Activated naive CD8-positive, alpha-beta T cell treated with anti-CD3 and anti-CD28 coated beads for 36 hours (primary cell): Measurements from ENCODE around the gene AHNAK2. TPM values are rescaled to one million over a fixed set of nuclear protein-coding genes. Genes with fewer than 3 reads are reported as not detected.
A peak's percentile ranks its signal among the peaks of the same experiment; 100 is the strongest.

Experiments used
- DNase-seq: peaks from one replicate; pipeline ENCODE4 v3.0.0; 2021
- H3K27ac Mint-ChIP-seq: one replicate; pipeline ENCODE4 v1.8.0; 2022; ENCODE audit warnings: mild to moderate bottlenecking, moderate library complexity, mixed read lengths
- H3K27me3 Mint-ChIP-seq: one replicate; pipeline ENCODE4 v1.8.0; 2022; ENCODE audit warnings: mild to moderate bottlenecking, mixed read lengths
- H3K36me3 Mint-ChIP-seq: one replicate; pipeline ENCODE4 v1.8.0; 2021; ENCODE audit warnings: mild to moderate bottlenecking, mixed read lengths
- H3K4me1 Mint-ChIP-seq: one replicate; pipeline ENCODE4 v1.8.0; 2021; ENCODE audit warnings: mixed read lengths
- H3K4me3 Mint-ChIP-seq: one replicate; pipeline ENCODE4 v1.8.0; 2022; ENCODE audit warnings: mild to moderate bottlenecking, moderate library complexity, mixed read lengths
- H3K9me3 Mint-ChIP-seq: one replicate; pipeline ENCODE4 v1.8.0; 2022; ENCODE audit warnings: mixed read lengths
- total RNA-seq, 2 experiments: library from RNA; stranded (reverse); gene quantifications; one replicate each; pipeline ENCODE4 v1.2.3, GENCODE V29; 2021

Gene AHNAK2
- total RNA-seq, 2 experiments from 2014 or later: 0.02 TPM; not detected in 1

- H3K9me3 Mint-ChIP-seq: no peaks in the 10 kb centered on the region
- no peak overlapping the region for H3K4me3 Mint-ChIP-seq
- H3K4me1 Mint-ChIP-seq: peaks cover 52% of the 10 kb centered on the region
- H3K36me3 Mint-ChIP-seq: peaks cover 49% of the 10 kb centered on the region
- H3K27me3 Mint-ChIP-seq: no peaks in the 10 kb centered on the region
- DNase-seq: no peak
- H3K27ac Mint-ChIP-seq: no peak overlapping the region
Measured at GRCh38 chr14:105015905-105016304, 37.7 kb upstream of the AHNAK2 start.

DNA sequence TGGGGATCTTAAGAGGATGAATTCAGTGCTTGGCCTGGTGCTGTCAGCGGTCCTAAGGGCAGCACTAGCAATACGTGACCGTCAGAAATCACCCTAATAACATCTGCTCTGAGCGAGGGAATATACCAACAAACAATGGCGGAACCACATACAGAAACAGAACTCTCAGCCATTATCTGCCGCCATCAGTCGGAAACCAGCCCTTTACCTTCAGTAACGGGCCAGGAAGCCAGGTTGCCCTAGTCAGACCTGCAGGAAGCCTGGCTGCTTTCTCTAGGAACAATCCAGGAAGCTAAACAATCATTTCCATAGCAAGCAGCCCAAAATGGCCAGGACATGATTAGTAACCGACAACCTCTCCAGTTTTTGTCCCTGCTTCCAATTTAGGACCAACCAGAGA, 37.1 kb upstream of the AHNAK2 start:
- no peak for DNase-seq
- Mint-ChIP-seq H3K4me1 (peaks cover 52% of the 10 kb centered on the region), H3K27ac (no peak overlapping the region), H3K4me3 (no peak overlapping the region), H3K9me3 (no peaks in the 10 kb centered on the region), H3K27me3 (no peaks in the 10 kb centered on the region), H3K36me3 (peaks cover 51% of the 10 kb centered on the region)

- no peak overlapping the region for H3K27ac Mint-ChIP-seq
- H3K4me1 Mint-ChIP-seq: peaks cover 48% of the 10 kb centered on the region
- no peaks in the 10 kb centered on the region for H3K9me3 Mint-ChIP-seq
- H3K36me3 Mint-ChIP-seq: peaks cover 45% of the 10 kb centered on the region
- no peak overlapping the region for H3K4me3 Mint-ChIP-seq
- no peak for DNase-seq
- no peaks in the 10 kb centered on the region for H3K27me3 Mint-ChIP-seq
Measured at GRCh38 chr14:105014631-105015030, 36.5 kb upstream of the AHNAK2 start.

DNA sequence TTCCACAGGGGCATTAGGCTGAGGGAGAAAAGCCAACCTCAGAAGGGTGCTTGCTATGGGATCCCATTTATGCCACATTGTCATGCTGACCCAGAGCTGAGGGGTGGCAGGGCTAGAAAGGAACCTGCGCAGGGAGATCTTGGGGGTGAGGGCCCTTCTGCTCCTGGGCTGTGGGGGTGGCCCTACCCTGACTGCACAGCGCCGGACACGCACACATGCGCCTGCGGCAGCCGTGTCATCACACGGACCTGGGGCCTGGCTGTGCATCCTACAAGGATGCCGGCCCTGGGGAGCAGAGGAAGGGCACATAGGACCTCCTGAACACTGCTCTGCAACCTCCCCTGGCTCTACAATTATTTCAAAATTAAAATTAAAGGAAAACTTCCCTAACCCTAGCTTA, 35.9 kb upstream of the AHNAK2 start:
- DNase-seq: no peak
- H3K27me3 Mint-ChIP-seq: no peaks in the 10 kb centered on the region
- H3K27ac Mint-ChIP-seq: peak overlapping the region; percentile 49
- no peaks in the 10 kb centered on the region for H3K9me3 Mint-ChIP-seq
- H3K36me3 Mint-ChIP-seq: peaks cover 39% of the 10 kb centered on the region
- H3K4me3 Mint-ChIP-seq: no peak overlapping the region
- H3K4me1 Mint-ChIP-seq: peaks cover 44% of the 10 kb centered on the region

- Mint-ChIP-seq H3K27ac (no peak overlapping the region), H3K27me3 (no peaks in the 10 kb centered on the region), H3K4me3 (no peak overlapping the region), H3K4me1 (peaks cover 38% of the 10 kb centered on the region), H3K9me3 (no peaks in the 10 kb centered on the region), H3K36me3 (peaks cover 32% of the 10 kb centered on the region)
- no peak for DNase-seq
Measured at GRCh38 chr14:105013150-105013785, 35.1 kb upstream of the AHNAK2 start.

DNA sequence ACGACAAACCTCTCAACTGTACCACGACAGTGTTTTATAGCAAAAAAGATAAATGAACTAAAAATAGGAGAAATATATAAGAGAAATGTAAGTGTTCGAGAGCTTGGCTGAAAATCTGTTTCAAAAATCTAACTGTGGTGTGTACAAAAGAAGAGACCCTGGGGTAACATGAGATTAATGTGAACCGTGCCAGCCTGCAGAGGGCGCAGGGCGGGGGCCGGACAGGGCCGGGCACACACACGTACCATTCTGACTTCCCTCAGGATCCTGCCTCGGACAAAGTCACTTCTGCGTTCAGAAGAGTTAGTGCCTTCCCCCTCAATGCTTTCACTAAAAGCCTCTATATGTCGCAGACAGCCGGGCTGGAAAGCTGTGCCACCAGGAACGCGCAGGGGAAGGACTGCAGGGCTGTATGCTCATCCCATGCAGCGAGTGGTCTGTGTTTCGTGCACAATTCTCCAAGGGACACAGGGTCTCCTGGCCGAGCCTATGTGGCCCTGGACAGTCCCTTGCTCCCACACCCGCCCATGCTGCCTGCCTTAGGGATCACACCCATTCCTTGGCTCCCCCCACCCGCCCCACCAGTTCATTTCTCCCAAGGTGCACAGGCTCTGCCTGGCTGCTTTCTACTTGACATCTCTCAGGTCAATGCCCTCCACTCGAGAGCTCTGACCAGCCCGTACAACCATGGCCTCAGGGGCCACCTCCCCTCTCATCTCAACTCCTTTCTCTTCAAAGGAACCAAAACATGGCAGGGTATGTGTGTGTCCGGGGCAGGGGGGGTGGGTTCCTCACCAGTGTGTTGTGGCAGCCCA, 34.2 kb upstream of the AHNAK2 start:
- Mint-ChIP-seq H3K9me3 (no peaks in the 10 kb centered on the region), H3K36me3 (peaks cover 24% of the 10 kb centered on the region), H3K4me3 (no peak overlapping the region), H3K27ac (no peak overlapping the region), H3K27me3 (no peaks in the 10 kb centered on the region), H3K4me1 (peaks cover 32% of the 10 kb centered on the region)
- no peak for DNase-seq

GRCh38 chr14:105011312-105011990, 33.3 kb upstream of the AHNAK2 start:
- peaks cover 18% of the 10 kb centered on the region for H3K36me3 Mint-ChIP-seq
- H3K9me3 Mint-ChIP-seq: no peaks in the 10 kb centered on the region
- no peak overlapping the region for H3K27ac Mint-ChIP-seq
- no peaks in the 10 kb centered on the region for H3K27me3 Mint-ChIP-seq
- H3K4me3 Mint-ChIP-seq: no peak overlapping the region
- peaks cover 26% of the 10 kb centered on the region for H3K4me1 Mint-ChIP-seq
- no peak for DNase-seq

- H3K9me3 Mint-ChIP-seq: no peaks in the 10 kb centered on the region
- peaks cover 14% of the 10 kb centered on the region for H3K36me3 Mint-ChIP-seq
- peaks cover 20% of the 10 kb centered on the region for H3K4me1 Mint-ChIP-seq
- H3K27me3 Mint-ChIP-seq: no peaks in the 10 kb centered on the region
- no peak overlapping the region for H3K4me3 Mint-ChIP-seq
- DNase-seq: no peak
- H3K27ac Mint-ChIP-seq: no peak overlapping the region
Measured at GRCh38 chr14:105010891-105011291, 32.7 kb upstream of the AHNAK2 start.

DNA sequence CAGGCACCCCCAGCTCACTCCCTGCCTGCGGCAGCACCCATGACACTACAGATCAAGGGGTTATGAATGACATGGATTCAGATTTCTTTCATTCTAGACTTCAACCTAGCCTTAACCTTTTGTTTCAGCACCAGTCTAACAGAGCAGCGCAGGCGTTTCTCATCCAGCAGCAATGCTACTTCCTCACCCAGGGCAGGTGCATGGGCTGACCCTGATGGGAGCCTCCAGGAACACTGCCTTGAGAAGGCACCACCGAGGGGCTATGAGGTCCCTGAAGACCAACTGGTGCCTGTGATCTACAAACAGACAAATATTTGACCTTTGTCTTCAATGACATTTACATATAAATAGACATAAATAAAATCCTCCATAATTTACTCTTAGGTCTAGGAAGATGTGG, 31.9 kb upstream of the AHNAK2 start:
- Mint-ChIP-seq H3K27me3 (no peaks in the 10 kb centered on the region), H3K36me3 (peaks cover 10% of the 10 kb centered on the region), H3K27ac (no peak overlapping the region), H3K4me3 (no peak overlapping the region), H3K9me3 (no peaks in the 10 kb centered on the region), H3K4me1 (peaks cover 14% of the 10 kb centered on the region)
- no peak for DNase-seq

GRCh38 chr14:105007593-105008264, 29.6 kb upstream of the AHNAK2 start:
- Mint-ChIP-seq H3K27ac (peak overlapping the region; percentile 48), H3K27me3 (no peaks in the 10 kb centered on the region), H3K4me3 (no peak overlapping the region), H3K9me3 (no peaks in the 10 kb centered on the region), H3K4me1 (no peaks in the 10 kb centered on the region), H3K36me3 (peaks cover 7% of the 10 kb centered on the region)
- no peak for DNase-seq

DNA sequence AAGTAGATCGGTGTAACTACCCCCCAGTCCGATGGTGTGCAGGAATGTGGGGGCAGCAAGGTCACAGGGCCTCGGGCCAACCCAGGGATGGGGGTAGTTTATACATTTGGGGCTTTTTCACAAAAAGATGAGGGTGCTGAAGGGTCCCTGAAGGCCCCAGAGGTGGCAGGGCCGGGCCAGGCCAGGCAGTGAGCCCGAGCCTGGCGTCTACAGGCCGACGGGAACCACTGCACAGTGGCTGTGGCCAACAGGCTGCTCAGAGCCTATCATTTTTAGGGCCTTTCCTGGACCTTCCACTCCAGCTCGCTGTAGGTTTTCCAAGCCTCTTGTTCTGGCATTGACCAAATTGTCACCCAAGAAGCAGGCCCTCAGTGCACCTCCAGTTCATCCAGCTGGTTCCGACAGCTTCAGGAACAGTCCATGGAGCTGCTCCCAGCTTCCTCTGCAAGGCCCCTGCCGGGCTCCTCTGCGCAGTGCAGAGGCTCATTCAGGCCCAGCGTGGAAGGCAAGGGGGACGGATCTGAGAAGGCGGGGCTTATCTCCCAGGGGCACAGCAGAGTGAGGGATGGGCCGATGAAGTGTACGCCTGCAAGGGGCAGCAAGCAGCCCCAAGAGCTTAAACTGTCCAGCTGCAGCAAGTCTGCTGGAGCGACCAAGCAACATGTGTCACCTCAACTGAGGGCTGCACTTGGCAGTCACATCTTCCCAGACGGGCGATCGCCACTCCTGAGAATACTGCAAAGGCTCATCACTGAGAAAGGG, 28.8 kb upstream of the AHNAK2 start:
- DNase-seq: no peak
- H3K4me3 Mint-ChIP-seq: no peak overlapping the region
- H3K27ac Mint-ChIP-seq: no peak overlapping the region
- no peaks in the 10 kb centered on the region for H3K9me3 Mint-ChIP-seq
- H3K27me3 Mint-ChIP-seq: no peaks in the 10 kb centered on the region
- H3K4me1 Mint-ChIP-seq: no peaks in the 10 kb centered on the region
- H3K36me3 Mint-ChIP-seq: peaks cover 7% of the 10 kb centered on the region

DNA sequence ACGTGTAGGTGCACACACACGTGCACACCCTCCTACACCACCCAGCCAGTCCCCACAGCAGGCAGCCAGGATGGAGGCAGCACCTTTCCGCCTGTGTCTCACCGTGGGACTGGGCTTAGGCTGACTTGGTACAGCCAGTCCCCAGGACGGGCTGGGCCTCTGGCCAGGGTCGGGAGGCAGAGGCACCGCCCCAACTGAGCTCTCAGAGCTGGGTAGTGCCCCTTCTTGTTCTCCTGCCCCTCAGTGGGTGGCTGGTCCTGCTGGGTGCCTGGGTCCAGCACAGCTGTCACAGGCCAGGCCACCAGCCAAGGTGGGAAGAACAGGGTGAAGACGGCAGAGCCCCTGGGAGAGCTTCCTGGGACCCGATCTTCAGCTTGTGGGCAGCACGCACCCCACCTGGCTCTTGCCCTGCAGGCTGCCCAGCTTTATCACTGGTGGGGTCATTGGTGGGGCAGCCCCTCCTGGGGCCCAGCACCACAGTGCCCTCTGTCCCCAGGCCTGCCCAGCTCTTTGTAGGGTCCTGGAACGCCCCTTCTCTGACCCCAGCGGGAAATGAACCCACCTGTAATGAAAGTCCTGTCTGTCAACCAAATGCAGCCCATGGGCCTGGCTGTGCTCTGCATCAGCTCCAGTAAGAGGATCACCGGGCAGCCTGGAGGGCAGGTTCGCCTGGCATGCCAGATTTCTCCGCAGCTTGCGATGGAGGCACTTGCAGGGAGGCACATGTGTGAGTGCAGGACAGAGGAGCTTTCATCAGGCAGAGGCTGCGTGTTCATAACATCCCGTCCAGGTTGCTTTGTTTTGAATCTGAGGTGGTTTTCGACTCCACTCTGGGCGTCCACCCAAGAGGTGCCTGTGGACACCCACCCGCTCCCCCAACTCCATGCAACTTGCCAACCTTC, 28.0 kb upstream of the AHNAK2 start:
- Mint-ChIP-seq H3K4me1 (no peaks in the 10 kb centered on the region), H3K4me3 (no peak overlapping the region), H3K27me3 (no peaks in the 10 kb centered on the region), H3K36me3 (peaks cover 7% of the 10 kb centered on the region), H3K9me3 (no peaks in the 10 kb centered on the region), H3K27ac (no peak overlapping the region)
- no peak for DNase-seq

- Mint-ChIP-seq H3K9me3 (no peaks in the 10 kb centered on the region), H3K4me3 (no peak overlapping the region), H3K4me1 (no peaks in the 10 kb centered on the region), H3K27ac (no peak overlapping the region), H3K36me3 (peaks cover 4% of the 10 kb centered on the region), H3K27me3 (no peaks in the 10 kb centered on the region)
- no peak for DNase-seq
Measured at GRCh38 chr14:105005329-105005928, 27.3 kb upstream of the AHNAK2 start.
